H1 (cell line): ENCODE results near the gene NABP1. TPM values are rescaled to one million over a fixed set of nuclear protein-coding genes. Genes with fewer than 3 reads are reported as not detected.

Source experiments
- CTCF ChIA-PET: fragments of 300-600 bp; sonication (Branson Sonifier 250); formaldehyde crosslinking; loops from one replicate; lab custom pipeline; 2021; ENCODE audit not compliant: partially characterized antibody; lab: Charles Lee
- POLR2A ChIA-PET: fragments of 300-600 bp; sonication (Branson Sonifier 250); formaldehyde crosslinking; loops from one replicate; lab custom pipeline; 2021; ENCODE audit warnings: inconsistent platforms; ENCODE audit not compliant: partially characterized antibody; lab: Charles Lee
- DNase-seq, 2 experiments: peaks; one replicate each; pipeline versions ENCODE4 v3.0.0 to v3.0.0-alpha.2; 2010 to 2022; ENCODE audit warnings: low spot score in 2 of 2, low read depth in 1 of 2, mixed read lengths in 1 of 2
- FAIRE-seq: peaks from 2 replicates; lab custom pipeline; 2011; peaks lifted over from hg19 to GRCh38; lab: Jason Lieb, UNC
- H2AFZ ChIP-seq: 2 replicates; pipeline ENCODE4 v1.8.1; 2012; ENCODE audit warnings: low read length, inconsistent platforms
- H2AK5ac ChIP-seq: 2 replicates; pipeline ENCODE4 v1.6.1; 2013; ENCODE audit warnings: low read depth, low read length
- H2BK120ac ChIP-seq: replicated peaks from 2 replicates; pipeline ENCODE3; 2013; ENCODE audit warnings: low read depth, low read length, inconsistent platforms
- H2BK12ac ChIP-seq: 2 replicates; pipeline ENCODE4 v1.6.1; 2013; ENCODE audit warnings: low read depth, low read length
- H2BK15ac ChIP-seq: 2 replicates; pipeline ENCODE4 v1.6.1; 2013; ENCODE audit warnings: low read length
- H2BK20ac ChIP-seq: 2 replicates; pipeline ENCODE4 v1.6.1; 2013; ENCODE audit warnings: low read length
- H2BK5ac ChIP-seq: 2 replicates; pipeline ENCODE4 v1.6.1; 2013; ENCODE audit warnings: low read depth, low read length
- H3K14ac ChIP-seq: 2 replicates; pipeline ENCODE4 v1.6.1; 2013; ENCODE audit warnings: inconsistent platforms; ENCODE audit not compliant: insufficient read length
- H3K18ac ChIP-seq: 2 replicates; pipeline ENCODE4 v1.6.1; 2013; ENCODE audit warnings: low read length; ENCODE audit errors: extremely low read depth
- H3K23ac ChIP-seq: 2 replicates; pipeline ENCODE4 v1.6.1; 2013; ENCODE audit warnings: inconsistent platforms; ENCODE audit not compliant: insufficient read length
- H3K23me2 ChIP-seq: 2 replicates; pipeline ENCODE4 v1.6.1; 2013; ENCODE audit warnings: low read depth, low read length
- H3K27ac ChIP-seq: 2 replicates; pipeline ENCODE4 v1.6.1; 2011; ENCODE audit warnings: low read depth, low read length, inconsistent platforms
- H3K27me3 ChIP-seq, 4 experiments: replicated peaks in 1 of 4; 1 replicate in 1 of 4; 2 replicates in 3 of 4; pipeline versions ENCODE4 v1.6.1 to v1.8.1; 2011 to 2013; ENCODE audit warnings: low read length in 3 of 4, mild to moderate bottlenecking in 3 of 4, inconsistent platforms in 2 of 4, mixed read lengths in 2 of 4, moderate library complexity in 1 of 4; ENCODE audit not compliant: control insufficient read depth in 3 of 4, insufficient read depth in 3 of 4; ENCODE audit errors: extremely low read depth in 1 of 4
- H3K36me3 ChIP-seq, 4 experiments: 2 replicates each; pipeline versions ENCODE4 v1.6.1 to v1.8.1; 2011 to 2013; ENCODE audit warnings: mild to moderate bottlenecking in 4 of 4, low read length in 3 of 4, moderate library complexity in 2 of 4, control low read depth in 1 of 4, inconsistent platforms in 1 of 4; ENCODE audit not compliant: insufficient read depth in 4 of 4, control insufficient read depth in 2 of 4
- H3K4ac ChIP-seq: replicated peaks from 2 replicates; pipeline ENCODE3; 2013; ENCODE audit warnings: low read length, low read depth, mixed read lengths, inconsistent platforms; ENCODE audit not compliant: insufficient read length
- H3K4me1 ChIP-seq, 4 experiments: replicated peaks in 1 of 4; 1 replicate in 1 of 4; 2 replicates in 3 of 4; pipeline versions ENCODE4 v1.6.1 to v1.8.1; 2011 to 2013; ENCODE audit warnings: low read length in 3 of 4, inconsistent platforms in 2 of 4, mixed read lengths in 1 of 4; ENCODE audit not compliant: insufficient read depth in 4 of 4, control insufficient read depth in 3 of 4
- H3K4me2 ChIP-seq, 2 experiments: 2 replicates each; pipeline versions ENCODE4 v1.6.1 to v1.8.1; 2011 to 2013; ENCODE audit warnings: low read depth in 2 of 2, low read length in 2 of 2, control low read depth in 1 of 2, inconsistent platforms in 1 of 2, mild to moderate bottlenecking in 1 of 2; ENCODE audit not compliant: insufficient read depth in 1 of 2
- H3K4me3 ChIP-seq, 4 experiments: fragments of 200-600, 300-600 bp in 1 of 4; sonication (generic), shearing (Covaris generic), sonication (Bioruptor Twin) in 1 of 4; 2 replicates each; pipeline versions ENCODE4 v1.5.1 to v1.8.1; 2011 to 2016; ENCODE audit warnings: low read length in 4 of 4, low read depth in 3 of 4, control low read depth in 2 of 4, inconsistent platforms in 2 of 4, mild to moderate bottlenecking in 2 of 4, mixed read lengths in 1 of 4, moderate library complexity in 1 of 4; ENCODE audit not compliant: insufficient read depth in 2 of 4; ENCODE audit errors: extremely low read depth in 1 of 4
- H3K56ac ChIP-seq: replicated peaks from 2 replicates; pipeline ENCODE3; 2013; ENCODE audit warnings: low read depth, mild to moderate bottlenecking, mixed read lengths, low read length, inconsistent platforms; ENCODE audit not compliant: insufficient read length
- H3K79me1 ChIP-seq: 2 replicates; pipeline ENCODE4 v1.6.1; 2013; ENCODE audit warnings: low read depth, low read length, control low read depth
- H3K79me2 ChIP-seq, 2 experiments: 2 replicates each; pipeline versions ENCODE4 v1.6.1 to v1.8.1; 2012 to 2013; ENCODE audit warnings: low read length in 2 of 2, mild to moderate bottlenecking in 2 of 2, inconsistent platforms in 1 of 2; ENCODE audit not compliant: insufficient read depth in 2 of 2, control insufficient read depth in 1 of 2
- H3K9ac ChIP-seq, 4 experiments: replicated peaks in 1 of 4; 1 replicate in 1 of 4; 2 replicates in 3 of 4; pipeline versions ENCODE4 v1.6.1 to v1.8.1; 2011 to 2013; ENCODE audit warnings: low read depth in 3 of 4, low read length in 3 of 4, control low read depth in 2 of 4, mild to moderate bottlenecking in 2 of 4, moderate library complexity in 2 of 4, inconsistent platforms in 1 of 4; ENCODE audit errors: extremely low read depth in 1 of 4
- H3K9me3 ChIP-seq, 2 experiments: 2 replicates each; pipeline versions ENCODE4 v1.6.1 to v1.8.1; 2012 to 2013; ENCODE audit warnings: mild to moderate bottlenecking in 2 of 2, moderate library complexity in 2 of 2, control low read depth in 1 of 2, inconsistent platforms in 1 of 2, low read depth in 1 of 2, low read length in 1 of 2, mixed read lengths in 1 of 2; ENCODE audit not compliant: insufficient read depth in 2 of 2
- H4K20me1 ChIP-seq, 2 experiments: replicated peaks in 1 of 2; 2 replicates each; pipeline versions ENCODE3 to v1.8.1; 2011 to 2013; ENCODE audit warnings: inconsistent platforms in 2 of 2, low read length in 2 of 2, mild to moderate bottlenecking in 1 of 2; ENCODE audit not compliant: insufficient read depth in 2 of 2, control insufficient read depth in 1 of 2
- H4K5ac ChIP-seq: 2 replicates; pipeline ENCODE4 v1.6.1; 2013; ENCODE audit warnings: low read length, low read depth, mixed read lengths, inconsistent platforms; ENCODE audit not compliant: insufficient read length
- H4K8ac ChIP-seq: 2 replicates; pipeline ENCODE4 v1.8.0; 2013; ENCODE audit warnings: mild to moderate bottlenecking, moderate library complexity, low read length, inconsistent platforms; ENCODE audit not compliant: insufficient read depth; ENCODE audit errors: extremely low read depth
- H4K91ac ChIP-seq: replicated peaks from 2 replicates; pipeline ENCODE3; 2013; ENCODE audit warnings: low read length, mixed read lengths, inconsistent platforms; ENCODE audit not compliant: insufficient read length
- BACH1 ChIP-seq: IDR thresholded peaks from 2 replicates; pipeline ENCODE4 v1.6.1; 2012; ENCODE audit warnings: low read length, improper control_type of control experiment
- CHD1 ChIP-seq: IDR thresholded peaks from 2 replicates; pipeline ENCODE4 v1.6.1; 2012; ENCODE audit warnings: low read depth, low read length, improper control_type of control experiment
- KDM4A ChIP-seq: IDR thresholded peaks from one replicate; pipeline ENCODE4 v1.7.1; 2012; ENCODE audit warnings: low read depth, mild to moderate bottlenecking, moderate library complexity, low read length, inconsistent platforms; ENCODE audit not compliant: severe bottlenecking
- POLR2AphosphoS5 ChIP-seq: IDR thresholded peaks from 2 replicates; pipeline ENCODE4 v1.6.1; 2011; ENCODE audit warnings: low read depth, low read length
- RAD21 ChIP-seq, 2 experiments: IDR thresholded peaks in 1 of 2; conservative IDR thresholded peaks in 1 of 2; 2 replicates each; pipeline ENCODE4 v1.6.1; 2011; ENCODE audit warnings: low read depth in 2 of 2, low read length in 2 of 2, improper control_type of control experiment in 1 of 2, inconsistent platforms in 1 of 2, mild to moderate bottlenecking in 1 of 2, moderate library complexity in 1 of 2
- SIRT6 ChIP-seq: IDR thresholded peaks from one replicate; pipeline ENCODE4 v1.7.1; 2012; ENCODE audit warnings: low read length, inconsistent platforms
- SRF ChIP-seq: IDR thresholded peaks from 2 replicates; pipeline ENCODE4 v1.6.1; 2011; ENCODE audit warnings: mild to moderate bottlenecking, low read depth, low read length, moderate library complexity
- TBP ChIP-seq: IDR thresholded peaks from 2 replicates; pipeline ENCODE4 v1.6.1; 2011; ENCODE audit warnings: low read depth, low read length, improper control_type of control experiment
- YY1 ChIP-seq: IDR thresholded peaks from 2 replicates; pipeline ENCODE4 v1.6.1; 2011; ENCODE audit warnings: low read depth, mild to moderate bottlenecking, low read length
- WGBS, 2 experiments: shearing (Covaris generic) in 1 of 2; methylation state at CpG; one replicate each; pipeline versions ENCODE4 v1.1.6 to v1.1.7; 2013 to 2015; ENCODE audit warnings: low lambda C conversion rate in 2 of 2, mixed read lengths in 2 of 2, inconsistent platforms in 1 of 2, low coverage in 1 of 2, missing lambda C conversion rate in 1 of 2; ENCODE audit not compliant: insufficient replicate concordance in 2 of 2, insufficient coverage in 1 of 2, insufficient read length in 1 of 2; ENCODE audit errors: extremely low coverage in 1 of 2, missing lambda C conversion rate in 1 of 2; 5-methylcytosine and 5-hydroxymethylcytosine counted together
- polyA plus RNA-seq, 7 experiments: library from polyadenylated mRNA; depleted of rRNA in 3 of 7; stranded (reverse) in 5 of 7; unstranded in 2 of 7; fragments of >200 nt in 5 of 7; fragments of 200-250 nt in 2 of 7; gene quantifications; 1 replicate in 5 of 7; 2 replicates in 1 of 7; 4 replicates in 1 of 7; pipeline versions ENCODE4 v1.2.1 to v1.2.3, GENCODE V29; 2011 to 2013; ENCODE audit warnings: missing spikeins in 2 of 7, mixed read lengths in 2 of 7
- total RNA-seq: library from RNA; stranded (reverse); fragmentation: NEBNext Ultra II Directional; extraction: Animal tissue kit (Norgen Biotek cat#: 25700); gene quantifications from 2 replicates; pipeline ENCODE4 v1.2.1, GENCODE V29; 2021
- TF ChIP-seq, protein P1 (sequence below): IDR thresholded peaks from 2 replicates; pipeline ENCODE4 v1.6.1; 2012; ENCODE audit warnings: inconsistent platforms

The NABP1 gene
- total and polyA plus RNA-seq, 2 of the 8 experiments (the other 6 are each of a cell fraction or from before 2014, with no cell fraction given), result 0.63 to 4.8 TPM

DNA sequence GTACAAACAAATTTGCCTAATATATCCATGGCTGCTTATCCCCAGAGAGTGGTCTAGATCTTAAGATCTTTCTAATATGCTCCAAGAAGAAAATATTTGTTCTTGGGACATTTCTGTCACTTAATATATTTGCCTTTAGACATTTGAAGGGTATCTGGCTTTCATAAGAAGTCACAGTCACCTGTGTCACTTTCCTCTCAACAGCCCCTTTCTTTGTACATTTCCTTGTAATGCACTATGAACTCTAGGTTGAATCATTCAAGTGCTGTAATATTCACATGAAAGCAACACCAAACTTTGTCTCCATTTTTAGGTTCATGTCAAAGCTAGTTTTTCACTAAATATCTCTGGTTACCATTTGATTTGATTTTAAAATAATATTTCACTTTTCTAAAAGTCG is 41.4 kb upstream of the NABP1 start:
- H3K4me3 ChIP-seq, result no peak overlapping the region
- H4K20me1 ChIP-seq, result no peaks in the 10 kb centered on the region
- no peak overlapping the region for H2BK120ac ChIP-seq
- H3K27me3 ChIP-seq, result no peaks in the 10 kb centered on the region
- no peak overlapping the region for H2AK5ac ChIP-seq
- no peak overlapping the region for H4K8ac ChIP-seq
- 91% methylated on average over 1 of the region's 1 CpG; no CpG with 5 or more reads in 1 of the 2 experiments for WGBS, 2 experiments
- no peak overlapping the region for H2AFZ ChIP-seq
- H3K14ac ChIP-seq, result no peak overlapping the region
- no peak overlapping the region for H2BK5ac ChIP-seq
- no peak overlapping the region for H3K23ac ChIP-seq
- H3K18ac ChIP-seq, result no peak overlapping the region
- no peaks in the 10 kb centered on the region for H3K23me2 ChIP-seq
- no peak overlapping the region for H4K91ac ChIP-seq
- no peaks in the 10 kb centered on the region for H3K79me1 ChIP-seq
- no peak overlapping the region for H3K4me2 ChIP-seq
- no peak for FAIRE-seq
- no peak overlapping the region for H3K4ac ChIP-seq
- H3K9me3 ChIP-seq, result no peaks in the 10 kb centered on the region
- H2BK20ac ChIP-seq, result no peak overlapping the region
- TF ChIP-seq SRF (no peak), SIRT6 (no peak), BACH1 (no peak), KDM4A (no peak), RAD21 (IDR thresholded peaks at IDR 0.05 in 1 of 2, conservative IDR thresholded peaks at IDR 0.05 in 1 of 2; ENCODE audit: low read depth in 2 of 2, low read length in 2 of 2) (no peak), YY1 (no peak), POLR2AphosphoS5 (no peak), TBP (no peak), CHD1 (no peak)
- TF ChIP-seq, protein P1, sequence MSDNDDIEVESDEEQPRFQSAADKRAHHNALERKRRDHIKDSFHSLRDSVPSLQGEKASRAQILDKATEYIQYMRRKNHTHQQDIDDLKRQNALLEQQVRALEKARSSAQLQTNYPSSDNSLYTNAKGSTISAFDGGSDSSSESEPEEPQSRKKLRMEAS, result no peak
- no peak for DNase-seq
- no peaks in the 10 kb centered on the region for H3K36me3 ChIP-seq
- H2BK12ac ChIP-seq, result no peak overlapping the region
- ChIA-PET CTCF (interaction anchor here (0.7 to 1.4 kb wide), 2 partner anchors 9 to 55 kb away, joined by 3 read pairs; no protein-coding TSS in a partner anchor), POLR2A (no interaction called here)
- no peak overlapping the region for H3K9ac ChIP-seq
- no peak overlapping the region for H3K27ac ChIP-seq
- no peak overlapping the region for H4K5ac ChIP-seq
- H3K56ac ChIP-seq, result no peak overlapping the region
- H2BK15ac ChIP-seq, result no peak overlapping the region
- H3K79me2 ChIP-seq, result no peaks in the 10 kb centered on the region
- H3K4me1 ChIP-seq, result peaks cover 0 to 9% (median 4%) of the 10 kb centered on the region in 4 experiments; a peak in 2 of 7 replicates
